Measurements from ENCODE around the gene ISOC1.

GRCh38 chr5:129133553-129133952 is 39.0 kb downstream of the ISOC1 start:
- TF ChIP-seq CTCF (IDR thresholded peaks at IDR 0.05; ENCODE audit: borderline replicate concordance, extremely low read depth, low read length, poor library complexity, severe bottlenecking) (no peak), EZH2 (IDR thresholded peaks at IDR 0.05; ENCODE audit: borderline replicate concordance, low read depth, low read length, severe bottlenecking) (no peak)

Measured in DND-41 (cell line).